Eye (tissue), 1 donor: ENCODE data around the gene C1orf50.

Experiments used
- DNase-seq: peaks from one replicate; pipeline ENCODE4 v3.0.0-alpha.2; 2015

C1orf50 gene

DNA sequence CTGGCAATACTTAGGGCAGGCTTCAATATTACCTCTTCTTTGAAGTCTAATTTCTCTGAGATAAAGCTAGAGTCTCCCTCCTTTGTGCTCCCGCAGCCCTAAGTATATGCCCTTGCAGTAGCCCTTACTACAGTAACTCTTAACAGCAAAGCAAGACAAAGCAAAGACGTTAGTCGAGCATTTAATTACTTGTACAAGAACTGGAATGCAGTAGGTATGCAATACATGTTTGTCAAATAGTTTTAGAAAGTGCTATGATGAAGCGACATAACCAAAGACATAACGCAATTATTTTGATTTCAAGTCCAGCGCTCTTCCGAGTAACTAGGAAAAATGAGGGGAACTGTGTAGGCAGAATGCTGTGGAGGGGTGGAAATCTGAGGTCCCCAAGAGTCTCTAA is 1.8 kb upstream of the C1orf50 start:
- peak; percentile 52 for DNase-seq

DNA sequence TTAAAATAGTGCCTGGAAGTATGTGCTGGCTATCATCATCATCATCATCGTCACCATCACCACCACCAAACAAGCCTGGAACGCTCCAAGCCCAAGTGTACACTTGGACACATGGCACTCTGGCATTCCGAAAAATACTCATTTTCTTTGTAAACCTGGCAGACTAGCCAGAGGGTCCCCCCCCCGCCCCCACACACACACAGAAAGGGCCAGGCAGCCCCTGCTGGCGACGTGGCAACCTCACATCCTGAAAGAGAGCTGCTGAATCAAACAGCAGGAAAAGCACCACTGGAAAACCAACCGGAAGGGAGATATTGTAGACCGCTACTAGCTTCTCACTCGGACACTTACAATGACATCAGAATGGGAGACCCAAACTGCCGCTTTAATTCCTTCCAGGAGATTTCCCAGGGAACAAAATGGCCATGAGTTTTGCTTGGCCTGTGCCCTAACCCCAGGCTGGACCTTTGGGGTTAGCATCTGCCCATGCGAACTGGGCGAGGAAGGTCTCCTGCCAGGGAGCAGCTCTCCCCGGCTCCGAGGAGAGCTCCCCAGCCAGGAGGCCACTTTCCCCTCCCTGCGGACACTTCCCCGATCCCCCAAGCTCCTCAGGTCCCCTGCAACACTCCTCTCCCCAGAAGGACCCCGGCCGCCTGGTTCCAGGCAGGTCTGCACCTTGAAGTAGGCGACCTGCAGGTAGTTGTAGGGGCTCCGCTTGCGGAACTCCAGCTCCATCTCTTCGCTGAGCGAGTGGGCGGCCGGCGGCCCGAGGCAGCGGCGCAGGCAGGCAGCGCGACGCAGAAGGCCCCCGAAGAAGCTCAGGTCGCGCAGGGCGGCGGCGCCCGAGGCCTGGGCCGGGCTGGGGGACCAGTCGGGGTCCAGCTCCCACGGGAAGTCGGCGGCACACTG is 963 bp upstream of the C1orf50 start:
- DNase-seq: peak; percentile 88

DNA sequence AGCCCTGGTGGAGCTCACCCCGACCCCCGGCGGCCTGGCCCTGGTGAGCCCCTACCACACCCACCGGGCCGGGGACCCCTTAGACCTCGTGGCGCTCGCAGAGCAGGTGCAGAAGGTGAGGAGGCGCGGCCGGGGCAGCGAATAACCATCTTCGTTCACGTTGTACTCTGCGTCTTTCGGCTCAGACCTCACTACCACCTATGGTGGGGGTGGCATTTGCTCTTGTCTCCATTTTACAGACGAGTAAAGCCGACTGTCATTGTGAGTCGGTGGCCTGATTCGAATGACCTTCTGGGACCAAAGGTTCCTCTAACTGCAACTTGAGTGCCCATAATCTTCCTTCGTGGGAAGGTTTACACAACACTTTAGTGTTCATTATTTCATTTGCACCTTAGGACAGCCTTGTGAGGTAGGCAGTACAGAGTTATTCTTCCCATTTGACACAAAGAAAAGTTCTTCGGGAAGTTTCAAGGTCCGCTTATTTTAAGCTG is 506 bp downstream of the C1orf50 start:
- DNase-seq: no peak

DNA sequence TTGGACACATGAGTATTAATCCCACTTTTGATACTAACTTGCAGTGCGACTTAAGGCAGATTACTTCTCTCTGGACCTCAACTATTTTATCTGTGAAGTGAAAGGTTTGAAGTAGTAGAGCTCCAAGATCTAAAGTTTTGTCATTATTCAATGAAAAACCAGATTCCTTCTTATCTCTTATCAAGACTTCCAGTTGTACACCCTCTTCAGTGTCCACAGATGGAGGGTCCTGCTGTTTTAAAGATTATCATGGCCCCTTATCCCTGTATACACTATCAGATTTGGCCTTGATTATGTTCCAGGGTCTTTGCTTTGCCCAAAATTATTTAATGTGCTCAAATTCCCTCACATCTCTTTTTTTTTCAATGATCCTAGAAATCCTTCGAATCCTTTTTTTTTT is 1.1 kb downstream of the C1orf50 start:
- no peak for DNase-seq

DNA sequence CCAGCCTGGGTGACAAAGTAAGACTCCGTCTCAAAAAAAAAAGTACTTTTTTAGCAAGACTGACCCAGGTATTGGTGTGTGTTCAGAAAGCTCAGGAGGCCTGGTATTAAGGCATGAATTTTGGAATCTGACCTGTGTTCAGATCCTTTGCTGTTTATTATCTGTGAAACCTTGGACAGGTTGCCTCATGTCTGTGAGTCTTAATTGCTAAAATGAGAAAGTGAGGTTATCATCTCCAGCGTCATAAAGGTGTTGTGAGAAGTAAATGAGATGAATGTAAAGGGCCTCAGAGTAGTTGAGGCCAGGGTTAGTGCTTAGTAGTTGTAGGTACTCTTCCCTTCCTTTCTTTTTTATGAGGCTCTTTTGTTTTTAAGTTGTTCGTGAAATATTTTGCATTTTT is 2.8 kb downstream of the C1orf50 start:
- no peak for DNase-seq

DNA sequence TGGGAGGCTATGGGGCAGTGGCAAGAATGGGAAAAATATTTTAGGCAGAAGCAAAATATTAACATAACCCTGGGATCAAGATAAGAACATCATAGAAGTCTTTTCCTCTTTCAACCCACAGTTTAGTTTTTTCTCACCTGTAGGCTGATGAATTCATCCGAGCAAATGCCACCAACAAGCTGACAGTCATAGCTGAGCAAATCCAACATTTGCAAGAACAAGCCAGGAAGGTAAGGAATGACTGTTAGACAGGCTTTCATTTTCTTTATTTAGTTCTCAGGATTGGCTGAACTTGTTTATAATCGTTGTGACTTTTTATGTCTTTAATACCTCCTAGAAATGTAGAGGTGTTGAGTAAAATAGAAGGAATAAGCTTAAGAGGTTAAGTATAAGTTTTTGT is 6.4 kb downstream of the C1orf50 start:
- no peak for DNase-seq

DNA sequence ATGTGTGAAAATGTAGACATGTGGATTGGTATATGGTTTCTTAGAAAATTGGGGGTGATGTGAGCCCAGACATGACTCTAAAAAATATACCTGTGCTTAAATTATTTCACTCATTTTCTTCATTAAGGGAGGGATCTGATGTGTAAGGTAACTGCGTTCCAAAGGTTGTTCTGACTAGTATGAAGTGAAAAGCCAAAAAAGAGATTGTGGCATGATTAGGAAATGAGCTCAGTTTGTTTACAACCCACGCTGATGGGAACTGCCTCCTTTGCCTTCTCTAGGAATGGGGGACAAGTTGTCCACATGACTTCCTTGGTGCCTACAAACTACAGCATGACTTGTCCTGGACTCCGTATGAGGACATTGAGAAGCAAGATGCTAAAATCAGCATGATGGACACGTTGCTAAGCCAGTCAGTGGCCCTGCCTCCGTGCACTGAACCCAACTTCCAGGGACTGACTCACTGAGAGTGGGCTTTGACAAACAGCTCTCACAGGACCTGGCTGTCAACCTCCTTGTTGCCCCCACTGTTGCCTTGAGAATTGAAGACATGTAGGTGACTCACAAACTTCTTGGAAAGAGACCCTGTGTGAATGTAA is 8.0 kb downstream of the C1orf50 start:
- no peak for DNase-seq

DNA sequence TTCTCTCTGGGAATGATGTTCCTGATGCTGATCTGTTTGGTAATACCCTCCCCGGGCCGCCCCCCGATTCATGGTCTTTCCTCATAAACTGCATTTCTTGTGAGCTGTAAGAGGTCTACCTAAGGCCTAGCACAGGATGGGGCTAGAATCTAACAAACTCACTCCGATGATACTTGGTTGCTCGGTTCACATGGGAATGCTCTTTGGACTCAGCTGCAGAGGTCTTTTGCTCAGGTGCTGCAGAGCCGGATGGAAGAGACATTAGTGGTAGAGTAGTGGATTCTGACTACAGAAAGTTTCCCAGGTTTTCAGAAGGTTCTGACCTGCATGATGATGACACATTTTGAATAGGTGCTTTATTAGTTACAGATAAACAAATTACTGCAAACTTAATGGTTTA is 9.5 kb downstream of the C1orf50 start:
- DNase-seq: no peak

DNA sequence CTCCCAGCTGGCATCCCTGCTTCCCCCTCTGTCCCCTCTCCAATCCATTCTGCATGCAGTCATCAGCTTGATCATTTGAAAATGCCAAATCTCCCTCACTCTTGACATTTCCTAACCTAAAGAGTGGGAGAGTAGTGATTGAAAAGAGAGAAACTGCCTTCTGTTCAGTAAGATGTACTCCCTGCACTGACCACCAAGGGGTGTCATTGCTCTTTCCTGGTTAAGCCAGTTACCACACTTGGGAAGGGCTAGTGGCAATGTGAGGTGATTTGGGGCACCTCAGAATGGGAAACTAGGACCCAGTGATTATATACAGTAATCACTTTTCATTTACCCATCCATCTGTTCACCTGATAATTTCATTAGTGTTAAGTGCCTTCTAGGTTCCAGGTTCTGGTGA is 10.8 kb downstream of the C1orf50 start:
- peak; percentile 70 for DNase-seq

DNA sequence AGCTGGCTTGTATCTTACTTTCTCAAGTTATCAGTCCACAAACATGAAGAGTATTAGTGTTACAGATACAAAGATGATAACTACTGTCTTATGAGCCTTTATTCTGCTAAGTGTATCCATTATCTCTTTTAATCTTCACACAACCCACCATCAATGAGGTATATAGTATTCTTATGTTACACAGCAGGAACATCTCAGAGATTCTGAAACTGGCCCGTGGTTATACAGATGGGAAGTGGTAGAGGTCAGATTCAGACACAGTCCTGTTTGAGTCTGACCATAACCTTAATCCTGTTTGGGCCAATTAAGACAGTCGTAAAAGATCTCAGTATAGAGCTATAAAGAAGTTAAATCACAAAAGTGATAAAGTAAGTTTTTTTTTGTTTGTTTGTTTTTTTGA is 12.7 kb downstream of the C1orf50 start:
- DNase-seq: no peak

DNA sequence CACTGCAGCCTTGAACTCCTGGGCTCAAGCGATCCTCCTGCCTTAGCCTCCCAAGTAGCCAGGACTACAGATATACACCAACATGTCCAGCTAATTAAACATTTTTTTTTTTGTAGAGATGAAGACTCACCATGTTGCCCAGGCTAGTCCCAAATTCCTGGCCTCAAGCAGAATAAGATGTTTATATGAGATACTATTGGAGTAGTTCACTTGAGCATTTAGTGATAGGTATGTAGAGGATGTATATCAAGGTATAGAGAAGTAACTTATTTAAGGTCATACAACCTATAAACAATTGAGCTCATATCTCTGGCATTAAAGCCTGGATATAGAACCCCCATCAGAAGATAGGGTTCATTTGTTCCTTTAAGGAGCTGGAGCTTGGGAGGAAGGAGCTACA is 13.1 kb downstream of the C1orf50 start:
- no peak for DNase-seq

DNA sequence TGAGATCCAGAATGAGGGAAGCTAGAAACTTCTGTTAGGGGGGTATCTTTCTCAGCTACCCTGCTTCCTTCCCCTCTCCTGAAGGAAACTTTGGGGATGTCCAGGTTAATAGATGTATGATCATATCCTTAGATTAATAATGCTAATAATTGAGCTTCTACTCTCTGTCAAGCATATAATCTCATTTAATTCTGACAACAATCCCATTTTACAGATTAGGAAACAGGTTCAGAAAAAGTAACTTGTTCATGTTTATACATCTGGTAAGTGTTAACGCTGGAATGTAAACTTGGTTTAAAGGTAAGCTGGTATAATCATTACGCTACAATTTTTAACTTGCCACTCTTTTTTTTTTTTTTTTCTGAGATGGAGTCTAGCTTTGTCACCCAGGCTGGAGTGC is 16.0 kb downstream of the C1orf50 start:
- no peak for DNase-seq

DNA sequence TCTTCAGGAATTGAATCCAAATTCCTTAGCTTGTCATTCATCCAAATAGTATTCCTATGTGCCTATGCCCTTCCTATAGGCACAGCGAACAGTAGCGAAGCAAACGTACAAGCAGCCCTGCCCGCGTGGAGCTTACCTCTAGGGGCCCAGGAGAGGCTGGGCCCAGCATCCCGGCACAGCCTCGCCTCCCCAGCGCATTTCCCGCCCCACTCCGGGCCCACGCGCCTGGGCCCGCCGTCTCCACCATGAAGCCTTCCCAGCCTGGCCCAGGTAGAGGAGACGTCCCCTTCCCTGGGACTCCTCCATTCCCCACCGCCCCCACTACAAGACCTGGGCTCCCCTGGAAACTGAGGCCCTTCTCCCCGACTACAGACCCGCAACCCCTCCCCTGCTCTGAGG is 17.5 kb downstream of the C1orf50 start:
- no peak for DNase-seq

DNA sequence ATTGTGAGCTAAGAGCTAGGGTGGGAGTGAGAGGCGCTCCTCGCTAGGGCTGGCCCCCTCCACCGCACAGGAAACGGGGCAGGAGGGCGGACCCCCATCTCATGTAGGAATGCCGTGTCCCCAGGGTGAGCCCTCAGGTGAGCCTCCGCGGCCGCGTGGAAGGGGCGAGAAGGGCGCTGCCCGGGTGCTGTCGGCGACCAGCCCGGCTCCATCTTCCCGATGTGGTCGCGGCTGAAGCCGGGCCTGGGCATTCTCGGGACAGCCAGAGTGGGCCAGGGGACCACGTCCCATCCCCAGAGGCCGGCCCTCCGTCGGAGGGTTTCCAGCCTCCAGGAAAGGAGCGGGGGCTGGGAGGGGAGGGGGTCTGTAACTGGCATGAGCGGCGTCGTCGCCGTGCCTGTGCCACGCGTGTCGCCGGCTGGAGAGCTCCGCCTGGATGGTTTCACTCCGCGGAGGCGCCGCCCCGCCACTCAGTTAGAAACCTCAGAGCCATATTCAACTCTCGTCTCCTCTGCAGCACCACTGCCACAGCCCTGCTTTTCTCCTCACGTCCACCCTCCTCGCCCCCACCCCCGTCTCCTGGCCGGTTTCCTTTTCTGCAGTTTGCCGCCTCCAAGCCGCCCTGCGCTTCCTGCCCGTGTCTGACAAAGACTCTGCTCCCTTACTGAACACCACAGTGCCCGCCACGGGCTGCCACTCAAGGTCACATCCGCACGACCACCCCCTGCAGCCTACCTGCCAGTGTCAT is 18.1 kb downstream of the C1orf50 start, which contains the start of gene TMEM269:
TMEM269 (plus strand) TSS at position 46 of the 748 bp plus-strand sequence. CDS start 4,903 bp downstream, outside the sequence.
- DNase-seq: peak; percentile 47

DNA sequence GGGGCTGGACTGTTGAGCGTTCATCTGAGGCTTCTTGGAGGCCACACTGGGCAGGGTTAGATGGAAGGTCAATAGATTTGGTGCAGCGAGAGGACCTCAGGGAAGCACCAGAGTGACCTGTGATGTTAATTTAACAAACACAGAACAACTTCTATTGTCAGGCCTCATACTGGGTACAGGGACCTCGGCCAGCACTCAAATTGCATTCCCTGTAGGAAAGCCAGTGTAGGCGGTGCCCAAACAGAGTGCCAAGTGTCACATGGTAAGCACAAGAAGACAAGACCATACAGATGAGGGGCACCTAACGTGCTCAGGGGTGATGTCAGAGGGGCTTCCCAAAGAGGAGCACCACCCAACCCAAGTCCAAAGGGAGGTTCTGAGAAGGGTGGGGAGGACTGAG is 19.0 kb downstream of the C1orf50 start:
- DNase-seq: no peak

DNA sequence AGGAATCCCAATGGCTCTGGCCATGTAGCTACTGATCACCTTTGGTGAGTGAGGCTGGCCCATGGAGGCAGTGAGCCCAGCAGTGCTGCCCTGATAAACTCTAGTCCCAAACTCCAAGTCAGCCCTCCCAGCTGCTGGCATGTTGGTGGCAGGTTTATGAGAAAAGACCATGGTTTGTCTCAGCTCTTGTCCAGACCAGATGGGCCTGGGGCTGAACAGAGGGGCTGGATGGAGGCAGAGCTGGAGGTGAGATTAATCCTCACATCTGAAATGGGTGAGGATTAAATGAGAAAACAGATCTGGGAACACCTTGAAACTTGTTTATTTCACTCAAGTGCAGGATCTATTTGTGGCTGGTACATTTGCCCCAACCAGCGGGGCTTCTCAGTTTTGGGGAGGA is 21.0 kb downstream of the C1orf50 start:
- no peak for DNase-seq

DNA sequence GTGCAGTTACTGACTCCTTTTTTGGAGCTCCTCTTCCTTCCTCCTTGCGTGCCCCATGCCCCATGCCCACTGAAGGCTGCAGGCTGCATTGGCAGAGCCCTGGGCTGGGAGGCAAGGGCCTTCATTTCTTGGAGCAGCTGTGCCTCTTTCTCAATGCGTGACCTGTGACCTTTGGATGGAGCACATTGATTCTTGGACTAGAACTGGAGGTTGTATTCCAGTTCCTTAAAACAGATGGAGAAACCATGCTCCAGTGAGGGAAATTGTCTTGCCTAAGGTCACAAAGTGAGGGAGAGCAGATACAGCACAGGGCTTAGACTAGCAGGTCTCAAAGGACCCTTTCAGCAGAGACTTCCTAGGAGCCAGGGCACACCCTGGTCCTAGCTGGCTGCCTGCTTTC is 26.8 kb downstream of the C1orf50 start:
- no peak for DNase-seq

DNA sequence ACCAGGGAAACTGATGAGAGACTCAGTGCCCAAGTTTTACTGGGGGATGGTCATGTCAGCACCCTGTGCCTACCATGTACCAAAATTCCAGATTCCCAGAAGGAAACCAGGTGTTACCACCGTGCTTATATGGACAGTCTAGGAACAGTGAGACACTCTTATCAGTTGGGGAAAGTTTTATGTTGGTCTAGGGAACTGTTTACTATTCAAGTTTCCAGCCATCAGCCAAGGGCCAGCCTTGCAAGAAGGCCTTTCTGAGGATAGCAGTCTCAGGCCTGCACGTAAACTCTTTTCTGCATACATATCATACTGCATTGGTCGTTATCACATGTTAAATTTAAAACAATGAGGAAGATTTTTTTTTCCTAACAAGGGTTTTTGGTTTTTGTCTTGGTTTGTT is 30.4 kb downstream of the C1orf50 start:
- DNase-seq: no peak

DNA sequence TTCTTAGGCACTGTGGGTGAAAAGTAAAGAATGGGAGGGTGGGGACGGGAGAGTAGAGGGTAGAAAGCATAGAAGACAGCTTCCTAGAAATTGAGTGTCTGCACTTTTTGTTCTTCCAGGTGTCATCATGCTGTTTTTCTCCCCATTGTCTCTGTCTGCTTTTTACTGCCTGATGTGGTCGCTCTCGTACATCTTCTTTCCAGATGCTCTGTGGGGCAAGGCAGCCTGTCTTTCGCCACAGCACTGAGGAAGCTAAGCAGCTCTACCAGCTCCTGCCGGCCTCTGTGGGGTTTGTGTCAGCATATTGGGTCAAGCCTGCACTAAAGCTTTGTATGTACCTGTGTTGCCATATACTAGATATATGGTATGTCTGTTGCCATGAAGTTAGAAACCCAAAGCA is 30.9 kb downstream of the C1orf50 start:
- no peak for DNase-seq

DNA sequence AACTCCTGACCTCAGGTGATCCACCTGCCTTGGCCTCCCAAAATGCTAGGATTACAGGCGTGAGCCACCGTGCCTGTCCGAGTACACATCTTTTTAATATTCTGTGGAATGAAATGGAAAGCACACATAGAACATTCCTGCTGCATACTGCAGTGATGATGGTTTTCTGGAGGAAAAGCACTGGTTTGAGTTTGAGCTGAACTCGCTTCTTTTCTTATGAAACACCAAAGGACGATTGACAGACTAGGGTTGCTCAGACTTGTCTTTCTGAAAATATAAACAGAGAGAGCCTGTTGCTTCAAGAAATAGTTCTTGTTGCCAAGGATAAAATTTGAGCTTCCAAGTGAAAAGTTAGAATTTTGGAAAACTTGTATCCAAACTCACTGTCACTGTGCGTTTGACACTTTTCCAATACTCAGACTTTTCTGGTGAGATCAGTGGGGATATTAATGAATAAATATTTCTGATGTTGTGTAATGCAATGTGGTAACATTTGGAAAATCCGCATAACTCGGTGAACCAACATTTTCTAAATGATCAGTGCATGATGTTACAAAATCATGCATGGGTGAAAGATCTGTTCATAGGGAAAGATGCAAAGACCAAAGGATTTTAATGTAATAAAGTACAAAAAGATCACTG is 34.9 kb downstream of the C1orf50 start:
- DNase-seq: no peak

DNA sequence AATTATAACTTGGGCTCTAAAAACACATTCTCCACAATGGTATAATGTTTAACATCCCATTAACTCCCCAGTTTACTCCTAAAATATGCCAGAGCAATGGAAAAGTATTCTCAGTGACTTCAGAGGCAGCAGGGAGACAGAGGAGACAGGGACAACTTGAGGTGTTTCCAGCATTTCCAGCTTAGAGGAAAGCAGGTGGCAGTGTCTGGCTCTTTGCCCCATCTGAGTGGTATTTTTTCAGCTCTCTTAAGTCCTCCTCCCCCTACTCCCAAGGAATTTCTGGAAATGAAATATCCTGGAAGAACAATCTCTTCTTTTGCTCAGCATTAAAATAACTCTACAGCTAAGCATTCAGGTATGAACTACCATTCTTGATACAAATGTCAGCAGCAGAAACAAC is 39.1 kb downstream of the C1orf50 start:
- no peak for DNase-seq

DNA sequence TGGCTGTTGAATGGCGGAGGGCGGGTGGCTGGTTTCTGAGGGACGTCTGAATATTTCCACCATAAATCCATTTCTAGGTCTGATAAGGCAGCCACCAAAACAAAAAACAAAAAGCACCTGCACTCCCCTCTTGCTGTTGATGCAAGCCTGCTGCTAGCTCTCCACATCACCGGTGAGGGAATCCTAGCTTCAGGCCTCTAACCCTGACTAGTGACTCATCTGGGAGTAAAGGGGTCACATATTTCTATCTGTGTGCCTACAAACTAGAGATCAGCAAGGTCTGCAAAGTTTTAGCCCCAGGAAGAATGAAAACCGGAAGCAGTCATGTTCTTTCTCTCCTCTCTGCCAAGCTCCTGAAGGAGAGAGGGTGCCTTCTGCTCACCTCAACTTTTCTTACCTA is 39.5 kb downstream of the C1orf50 start:
- no peak for DNase-seq

DNA sequence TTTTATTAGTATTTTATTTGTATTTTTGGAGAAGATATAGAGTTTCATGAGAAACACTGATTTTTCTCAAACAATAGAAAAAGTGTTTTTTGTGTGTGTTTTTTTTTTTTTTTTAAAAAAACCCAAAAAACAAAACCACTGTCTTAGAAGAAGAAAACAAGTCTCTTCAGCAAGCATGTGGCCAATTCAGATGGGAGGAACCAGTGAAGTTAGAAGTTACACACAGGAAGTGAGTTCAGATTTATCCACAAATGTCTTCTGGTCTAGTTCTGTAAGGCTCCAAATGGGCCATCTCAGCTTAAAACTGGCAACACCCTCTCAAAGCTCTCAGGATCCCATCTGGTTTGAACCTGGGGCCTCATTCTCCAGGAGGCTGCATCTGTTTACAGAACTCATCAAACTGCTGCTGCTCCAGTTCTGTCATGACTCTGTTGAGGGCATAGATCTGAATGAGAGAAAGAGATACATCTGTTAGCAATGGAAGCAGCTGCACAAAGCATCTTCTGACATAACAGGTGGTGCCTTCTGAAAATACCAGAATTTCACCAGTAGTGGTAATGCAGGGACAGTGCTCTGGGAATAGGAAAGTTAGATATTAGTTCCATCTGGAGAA is 40.1 kb downstream of the C1orf50 start:
- peak; percentile 70 for DNase-seq
